GM21619 (cell line): ENCODE results near the gene SMIM35.
"Not testable (repeated sequence)": the region's sequence is repeated elsewhere in the genome, so short reads cannot be mapped to it uniquely, and the experiment has no call there.

Experiments used
- ATAC-seq: cut with Tn5 transposase; IDR thresholded peaks from one replicate; pipeline ENCODE4 v1.9.1; 2021; ENCODE audit not compliant: unreplicated experiment

Gene SMIM35

DNA sequence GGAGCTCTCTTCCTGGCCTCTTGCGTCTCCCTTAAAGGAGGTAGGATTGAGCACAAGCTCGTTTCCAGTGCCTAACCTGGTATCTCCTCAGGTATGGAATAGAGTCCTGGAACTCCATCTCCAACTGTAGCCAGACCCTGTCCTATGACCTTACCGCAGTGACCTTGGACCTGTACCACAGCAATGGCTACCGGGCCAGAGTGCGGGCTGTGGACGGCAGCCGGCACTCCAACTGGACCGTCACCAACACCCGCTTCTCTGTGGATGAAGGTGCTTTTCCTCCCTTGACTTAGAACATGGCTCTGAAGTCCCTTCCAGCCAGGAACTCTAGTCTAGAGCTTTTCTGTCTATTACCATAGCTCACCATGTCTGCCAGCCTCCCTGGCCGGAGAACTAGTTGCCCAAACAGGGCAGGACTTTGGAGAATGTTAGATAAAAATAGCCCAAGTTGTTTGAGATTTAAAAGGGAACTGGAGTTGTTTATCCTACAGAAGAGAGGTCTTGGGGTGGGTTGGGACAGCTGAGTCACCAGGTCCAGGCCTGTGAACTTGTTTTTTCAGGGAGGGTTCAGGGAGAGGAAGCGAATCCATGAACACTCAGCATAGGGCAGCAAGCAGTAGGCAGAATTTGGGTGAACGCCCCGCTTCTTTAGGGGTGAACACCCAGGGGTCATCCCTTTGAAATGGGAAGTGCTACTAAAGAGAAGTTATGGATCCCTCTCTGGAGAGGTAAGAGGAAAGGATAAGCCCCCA lies 97.2 kb downstream of the SMIM35 start:
- no peak for ATAC-seq

DNA sequence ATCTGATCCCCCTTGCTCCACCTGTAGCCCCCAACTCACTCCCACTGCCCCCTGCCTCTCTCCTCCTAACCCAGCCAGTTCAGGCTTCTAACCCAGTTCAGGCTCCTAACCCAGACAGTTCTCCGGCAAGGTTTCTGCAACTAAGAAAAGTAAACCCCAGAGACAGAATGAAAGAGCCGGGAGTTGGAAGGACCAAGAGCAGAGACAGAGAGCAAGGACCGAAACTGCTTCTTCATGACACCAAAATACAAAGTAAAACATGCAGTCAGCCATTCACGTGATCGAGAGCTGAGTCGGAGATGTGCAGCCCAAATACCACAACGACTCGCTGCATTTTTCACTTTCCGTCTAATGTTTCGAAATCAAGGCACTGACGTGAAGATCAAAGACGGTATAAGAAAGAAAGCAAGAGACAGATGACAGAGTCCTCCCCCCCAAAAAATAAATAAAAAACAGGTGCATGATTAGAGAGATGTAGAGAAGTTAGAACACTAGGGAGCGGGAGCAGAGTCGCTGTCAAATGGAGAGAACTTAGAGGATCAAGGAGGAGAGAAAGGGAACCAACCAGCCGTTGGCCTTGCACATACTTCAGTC lies 99.7 kb downstream of the SMIM35 start:
- ATAC-seq = peak; percentile 42

DNA sequence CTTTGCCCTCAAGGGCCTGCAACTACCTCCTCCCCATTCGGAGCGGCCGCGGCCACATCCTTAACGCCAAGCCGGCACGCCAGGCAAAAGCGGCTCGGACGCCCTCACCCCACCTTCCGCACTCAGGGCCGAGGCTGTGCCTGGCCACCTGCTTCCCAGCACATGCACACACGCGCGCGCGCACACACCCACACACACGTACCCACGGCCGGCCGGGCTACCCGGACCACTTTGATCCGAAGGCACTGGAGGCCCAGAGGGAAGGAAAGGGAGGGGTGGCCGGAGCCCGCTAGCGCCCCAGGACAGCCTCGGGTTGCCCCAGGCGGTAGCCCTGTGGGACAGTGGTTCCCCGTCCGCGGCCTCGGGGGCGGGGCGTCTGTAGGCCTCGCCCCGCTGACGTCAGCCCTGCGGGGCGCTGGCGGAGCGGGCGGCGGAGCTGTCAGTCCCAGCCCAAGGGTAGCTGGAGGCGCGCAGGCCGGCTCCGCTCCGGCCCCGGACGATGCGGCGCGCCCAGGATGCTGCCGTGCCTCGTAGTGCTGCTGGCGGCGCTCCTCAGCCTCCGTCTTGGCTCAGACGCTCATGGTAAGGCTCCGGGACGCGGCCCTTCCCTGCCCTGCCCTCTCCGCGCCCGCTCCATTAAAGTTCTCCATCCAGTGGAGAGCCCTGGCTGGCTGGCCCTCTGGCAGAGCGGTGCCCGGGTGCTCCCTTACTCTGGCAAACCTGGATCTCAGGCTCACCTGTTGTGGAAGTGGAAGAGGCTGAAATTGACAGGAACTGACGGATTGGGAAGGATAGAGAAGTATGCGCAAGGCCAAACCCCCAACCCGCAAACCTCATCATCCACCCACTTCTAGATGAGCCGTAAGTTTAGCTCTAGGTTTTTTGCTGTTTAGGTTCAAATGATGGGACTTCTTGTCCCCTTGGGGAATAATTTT lies 100.5 kb downstream of the SMIM35 start, which contains the start of gene IL10RA:
TSS of gene IL10RA (plus strand) at position 442 of the 935 bp plus-strand sequence. CDS start at position 516, 74 bp downstream.
- peak; percentile 84 for ATAC-seq

DNA sequence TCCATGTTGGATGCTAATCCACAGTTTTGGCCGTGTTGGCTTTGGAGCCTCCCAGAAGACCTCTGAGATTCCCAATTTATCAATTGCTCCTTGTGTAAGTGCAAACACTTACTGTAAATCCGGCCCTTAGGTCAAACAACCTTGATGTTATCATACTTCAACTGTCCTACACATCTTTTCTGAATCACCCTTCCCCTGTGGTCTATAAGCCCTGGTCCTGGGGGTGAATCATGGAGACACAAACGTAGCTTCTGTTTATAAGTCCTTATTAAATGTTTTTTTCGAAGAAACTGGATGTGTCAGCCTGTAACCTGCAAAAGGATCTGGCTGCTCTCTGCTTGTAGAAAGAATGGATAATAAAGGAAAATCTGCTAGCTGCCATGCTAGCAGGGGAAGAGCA lies 102.3 kb downstream of the SMIM35 start:
- ATAC-seq = no peak

DNA sequence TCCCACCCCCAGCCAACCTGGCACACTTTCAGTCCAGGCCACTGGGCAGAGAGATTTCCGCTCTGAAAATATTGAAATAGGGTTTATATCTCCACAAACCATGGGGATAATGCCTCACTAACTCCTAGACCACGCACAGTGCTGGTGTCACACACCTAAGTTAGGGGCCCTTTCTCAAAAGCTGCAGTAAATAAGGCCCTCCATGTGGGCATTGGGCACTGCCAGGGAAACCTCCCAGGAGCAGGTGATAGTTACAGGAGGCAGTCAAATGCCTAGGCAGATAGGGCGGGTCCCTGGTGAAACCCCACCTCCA lies 103.6 kb downstream of the SMIM35 start:
- no peak for ATAC-seq

DNA sequence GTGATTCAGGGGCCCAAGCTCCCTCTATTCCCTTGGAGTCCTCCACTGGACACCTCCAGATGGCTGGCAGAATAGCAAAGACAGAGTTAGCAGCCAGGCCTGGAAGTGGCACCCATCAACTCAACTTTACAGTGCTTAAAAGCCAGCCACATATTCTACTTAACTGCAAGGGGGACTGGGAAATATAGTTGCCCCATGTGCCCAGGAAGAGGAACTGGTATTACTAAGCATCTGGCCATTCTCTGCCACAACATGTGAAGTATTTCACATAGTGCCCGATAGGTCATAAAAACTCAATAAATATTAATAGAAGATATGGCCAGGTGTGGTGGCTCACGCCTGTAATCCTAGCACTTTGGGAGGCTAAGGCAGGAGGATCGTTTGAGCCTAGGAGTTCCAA lies 106.0 kb downstream of the SMIM35 start:
- ATAC-seq = no peak

DNA sequence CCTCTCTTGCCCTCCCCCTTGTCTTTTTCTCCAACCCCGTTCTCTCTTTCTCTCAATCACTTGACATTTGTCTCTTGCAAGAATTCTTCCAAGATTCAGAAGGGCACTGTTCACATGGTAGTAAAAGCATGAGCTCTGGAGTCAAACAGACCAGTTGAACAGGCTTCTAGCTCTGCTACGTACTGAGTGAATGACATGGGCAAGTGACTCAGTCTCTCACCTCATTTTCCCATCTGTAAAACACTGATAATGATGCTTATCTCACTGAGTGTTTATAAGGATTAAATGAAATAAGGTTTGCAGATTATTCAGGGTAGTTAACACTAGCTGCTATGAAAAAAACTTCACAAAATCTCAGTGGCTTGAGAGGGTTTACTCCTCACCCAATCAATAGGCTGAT lies 106.5 kb downstream of the SMIM35 start:
- ATAC-seq = no peak

DNA sequence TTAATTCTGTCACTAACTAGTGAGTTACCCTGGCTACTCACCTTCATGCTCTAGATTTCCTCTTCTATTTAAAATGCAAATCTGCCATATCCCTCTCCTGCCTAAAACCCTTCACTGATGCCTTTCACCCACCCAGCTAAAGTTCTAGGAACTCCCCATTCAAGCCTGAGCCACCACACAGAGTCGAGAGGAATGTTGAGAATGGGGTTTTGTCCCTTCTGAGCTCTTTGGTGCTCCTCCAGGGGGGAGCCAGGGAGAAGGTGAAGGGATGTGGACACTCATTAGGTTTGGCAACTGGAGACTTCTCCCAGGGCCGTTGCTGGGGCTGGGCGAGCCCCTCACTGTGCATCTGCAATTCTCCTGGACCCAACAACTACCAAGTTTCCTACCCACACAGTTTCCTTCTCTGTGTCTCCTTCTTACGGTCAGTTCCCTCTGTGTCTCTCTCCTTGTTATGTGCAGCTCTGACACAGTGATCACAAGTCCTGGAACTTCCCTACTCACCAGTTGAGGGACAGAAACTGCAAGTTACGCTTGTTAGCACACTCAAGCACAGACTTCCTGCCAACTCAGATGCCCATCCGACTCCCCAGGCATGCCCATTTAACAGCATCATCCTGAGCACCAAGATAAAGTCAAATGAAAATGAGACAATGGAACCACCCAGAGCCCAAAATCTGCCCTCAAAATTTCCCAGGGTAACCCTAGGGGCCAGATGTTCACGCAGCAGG lies 107.1 kb downstream of the SMIM35 start:
- peak; percentile 66 for ATAC-seq

DNA sequence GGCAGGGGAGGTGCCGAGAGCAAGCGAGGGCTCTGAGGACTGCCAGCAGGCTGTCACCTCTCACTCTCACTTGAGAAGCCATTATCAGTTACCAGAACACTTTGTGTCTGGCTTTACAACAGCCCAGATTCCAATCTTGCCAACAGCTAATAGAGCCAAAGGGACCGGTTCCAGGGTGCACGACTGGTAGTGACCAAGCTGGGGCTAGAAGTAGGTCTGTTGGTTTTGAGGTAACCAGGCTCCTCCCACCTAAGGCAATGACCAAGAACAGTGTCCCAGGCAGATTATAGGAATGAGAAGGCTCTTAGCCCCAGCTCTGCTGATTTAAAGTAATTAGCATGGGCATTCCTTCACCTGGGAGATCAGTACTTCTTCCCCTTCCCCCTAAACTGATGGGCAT lies 107.8 kb downstream of the SMIM35 start:
- ATAC-seq = no peak

DNA sequence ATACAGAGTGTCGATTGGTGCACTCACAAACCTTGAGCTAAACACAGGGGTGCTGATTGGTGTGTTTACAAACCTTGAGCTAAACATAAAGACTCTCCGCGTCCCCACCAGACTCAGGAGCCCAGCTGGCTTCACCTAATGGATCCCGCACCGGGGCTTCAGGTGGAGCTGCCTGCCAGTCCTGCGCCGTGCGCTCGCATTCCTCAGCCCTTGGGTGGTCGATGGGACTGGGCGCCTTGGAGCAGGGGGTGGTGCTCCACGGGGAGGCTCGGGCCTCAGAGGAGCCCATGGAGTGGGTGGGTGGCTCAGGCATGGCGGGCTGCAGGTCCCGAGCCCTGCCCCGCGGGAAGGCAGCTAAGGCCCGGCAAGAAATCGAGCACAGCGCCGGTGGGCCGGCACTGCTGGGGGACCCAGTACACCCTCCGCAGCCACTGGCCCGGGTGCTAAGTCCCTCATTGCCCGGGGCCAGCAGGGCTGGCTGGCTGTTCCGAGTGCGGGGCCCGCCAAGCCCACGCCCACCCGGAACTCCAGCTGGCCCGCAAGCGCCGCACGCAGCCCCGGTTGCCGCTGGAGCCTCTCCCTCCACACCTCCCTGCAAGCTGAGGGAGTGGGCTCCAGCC lies 108.4 kb downstream of the SMIM35 start:
- ATAC-seq = not testable (repeated sequence)

DNA sequence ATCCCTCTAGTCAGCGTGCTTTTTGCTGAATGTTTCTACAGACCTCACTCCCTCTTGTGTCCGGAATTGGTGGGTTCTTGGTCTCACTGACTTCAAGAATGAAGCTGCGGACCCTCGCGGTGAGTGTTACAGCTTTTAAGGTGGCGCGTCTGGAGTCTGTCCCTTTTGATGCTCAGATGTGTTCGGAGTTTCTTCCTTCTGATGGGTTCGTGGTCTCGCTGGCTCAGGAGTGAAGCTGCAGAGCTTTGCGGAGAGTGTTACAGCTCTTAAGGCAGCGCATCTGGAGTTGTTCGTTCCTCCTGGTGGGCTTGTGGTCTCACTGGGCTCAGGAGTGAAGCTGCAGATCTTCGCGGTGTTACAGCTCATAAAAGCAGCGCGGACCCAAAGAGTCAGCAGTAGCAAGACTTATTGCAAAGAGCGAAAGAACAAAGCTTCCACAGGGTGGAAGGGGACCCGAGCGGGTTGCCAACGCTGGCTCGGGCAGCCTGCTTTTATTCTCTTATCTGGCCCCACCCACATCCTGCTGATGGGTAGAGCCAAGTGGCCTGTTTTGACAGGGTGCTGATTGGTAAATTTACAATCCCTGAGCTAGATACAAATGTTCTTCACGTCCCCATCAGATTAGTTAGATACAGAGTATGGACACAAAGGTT lies 109.0 kb downstream of the SMIM35 start:
- not testable (repeated sequence) for ATAC-seq

DNA sequence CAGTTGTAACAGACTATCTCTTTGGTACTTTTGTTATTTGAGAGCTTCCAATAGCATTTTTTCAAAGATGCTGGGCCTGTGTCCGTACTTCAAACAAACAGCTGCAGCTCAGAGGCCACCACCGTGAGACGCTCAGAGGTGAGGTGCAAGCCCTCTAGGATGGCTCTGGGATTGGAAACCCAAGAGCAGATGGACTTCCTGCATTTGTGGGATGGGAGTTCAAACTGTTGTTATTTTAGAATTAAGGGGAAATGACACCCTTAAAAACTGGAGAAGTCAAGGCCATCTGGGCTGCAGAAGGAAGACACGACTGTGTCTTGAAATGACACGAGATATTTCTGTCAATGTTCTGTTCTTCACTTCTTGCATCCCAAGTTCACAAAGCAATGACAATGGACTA lies 109.7 kb downstream of the SMIM35 start:
- no peak for ATAC-seq

DNA sequence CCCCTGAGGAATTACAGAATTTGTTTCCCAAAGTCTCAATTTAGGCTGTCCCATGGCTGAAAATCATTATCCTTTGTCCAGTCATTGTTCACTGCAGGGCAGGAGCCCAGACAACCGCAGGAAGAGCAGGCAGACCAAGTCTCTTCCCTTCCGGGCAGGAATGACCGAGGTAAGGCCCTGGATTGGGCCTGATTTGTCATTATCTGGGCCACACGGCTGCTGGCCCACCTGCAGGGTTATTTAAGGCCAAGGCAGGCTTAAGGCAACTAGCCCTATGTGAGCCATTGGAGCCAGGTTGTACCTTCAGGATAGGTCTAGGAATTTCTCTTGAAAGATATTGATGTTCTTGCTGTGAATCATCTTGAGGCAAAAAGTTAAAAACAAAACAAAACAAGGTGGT lies 110.3 kb downstream of the SMIM35 start:
- no peak for ATAC-seq

DNA sequence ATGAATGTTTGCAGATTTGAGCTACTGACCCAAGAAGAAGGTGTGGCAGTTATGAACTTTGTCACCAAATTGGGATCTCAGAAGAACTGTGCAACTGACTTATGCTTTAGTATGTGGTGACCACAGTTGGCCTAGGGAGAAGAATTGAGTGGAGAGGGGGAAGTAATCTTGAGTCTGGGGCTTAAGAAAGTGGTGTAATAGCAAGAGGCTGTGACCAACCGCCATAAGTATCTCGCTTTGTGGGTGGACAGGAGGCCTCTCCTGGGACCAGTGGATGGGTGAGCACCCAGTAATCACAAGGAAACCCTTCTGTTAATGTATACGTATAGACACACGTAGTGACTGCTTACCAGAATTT lies 113.3 kb downstream of the SMIM35 start:
- ATAC-seq = no peak

DNA sequence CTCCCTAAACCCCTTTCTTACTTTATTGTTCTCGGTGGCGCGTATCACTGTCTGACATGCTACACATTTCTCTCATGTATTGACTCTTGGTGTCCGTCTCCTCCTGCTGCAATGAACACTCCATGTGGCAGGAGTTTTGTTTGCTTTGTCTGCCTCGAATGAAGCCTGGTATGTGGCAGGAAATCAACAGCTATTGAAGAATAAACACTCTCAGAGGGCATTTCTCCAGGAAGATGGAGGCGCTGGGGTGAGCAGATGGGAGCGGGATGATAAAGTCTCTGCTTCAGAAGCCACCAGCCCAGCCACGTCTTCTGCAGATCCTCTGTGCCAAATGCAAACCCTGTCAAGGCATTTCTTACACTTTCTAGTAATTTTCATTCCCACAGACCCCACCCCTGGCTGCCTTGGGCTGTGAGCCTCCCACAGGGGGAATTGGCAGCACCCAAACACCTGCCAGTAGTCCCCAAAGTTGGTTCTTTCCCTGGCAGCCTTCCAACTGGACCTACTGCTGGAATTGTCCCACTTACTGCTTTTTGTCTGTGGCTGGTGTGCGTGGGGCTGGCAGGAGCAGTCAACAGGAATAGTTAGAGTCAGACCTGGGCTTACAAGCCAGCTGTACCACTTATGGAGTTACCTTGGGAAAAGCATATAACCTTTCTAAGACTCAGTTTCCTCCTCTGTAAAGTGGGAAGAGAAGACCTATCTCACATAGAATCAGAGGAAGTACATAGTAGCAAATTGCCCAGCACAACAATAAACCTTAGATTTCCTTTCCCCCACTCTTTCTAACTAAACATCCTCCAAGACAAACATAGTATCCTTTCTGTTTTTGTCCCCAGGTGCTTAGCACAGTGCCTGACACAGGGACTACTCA lies 113.9 kb downstream of the SMIM35 start:
- ATAC-seq = no peak

DNA sequence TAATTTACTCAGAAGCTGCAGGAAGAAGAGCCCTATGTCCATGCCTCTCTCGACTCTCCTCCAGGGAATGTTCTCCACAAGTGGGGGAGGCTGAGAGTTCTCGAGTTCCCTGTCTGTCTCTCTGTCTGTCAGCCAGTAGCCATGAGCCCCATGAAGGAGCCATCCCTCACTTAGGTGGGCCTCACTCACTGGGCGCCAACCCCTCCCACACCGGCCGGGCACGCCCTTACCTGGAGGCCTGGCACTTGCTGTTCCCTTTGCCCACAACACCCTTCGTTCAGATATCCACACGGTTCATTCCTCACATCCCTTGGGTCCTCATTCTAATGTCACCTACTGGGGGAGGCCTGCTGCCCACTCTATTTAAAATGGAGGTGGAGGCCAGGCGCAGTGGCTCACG lies 114.7 kb downstream of the SMIM35 start:
- no peak for ATAC-seq

DNA sequence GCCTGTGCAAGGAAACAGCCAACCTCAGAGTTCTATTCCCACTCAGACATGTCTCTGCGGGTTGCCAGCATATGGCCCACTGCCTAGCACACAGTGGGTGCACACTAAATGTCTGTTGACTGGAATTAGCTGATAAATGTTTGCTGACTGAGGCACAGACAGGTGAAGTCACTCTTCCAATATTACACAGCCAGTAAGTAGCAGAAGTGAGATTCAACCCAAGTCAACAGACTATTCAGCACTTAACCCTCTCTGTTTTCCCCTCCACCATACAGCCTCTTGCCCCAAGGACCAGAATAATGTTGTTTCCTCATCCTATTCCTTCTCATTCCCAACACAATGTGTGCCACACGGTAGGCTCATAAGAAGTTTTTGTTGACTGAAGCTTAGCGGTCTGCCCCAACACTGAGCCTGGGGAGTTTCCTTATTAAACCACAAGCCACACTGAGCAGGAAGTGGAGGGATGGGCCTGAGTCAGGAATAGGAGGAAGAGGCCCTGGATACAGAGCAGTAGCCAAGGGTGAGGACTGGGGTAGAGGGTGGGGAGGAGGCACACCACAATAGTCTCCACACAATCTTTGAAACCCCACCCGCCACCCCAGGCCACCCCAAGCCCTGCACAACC lies 116.3 kb downstream of the SMIM35 start:
- no peak for ATAC-seq

DNA sequence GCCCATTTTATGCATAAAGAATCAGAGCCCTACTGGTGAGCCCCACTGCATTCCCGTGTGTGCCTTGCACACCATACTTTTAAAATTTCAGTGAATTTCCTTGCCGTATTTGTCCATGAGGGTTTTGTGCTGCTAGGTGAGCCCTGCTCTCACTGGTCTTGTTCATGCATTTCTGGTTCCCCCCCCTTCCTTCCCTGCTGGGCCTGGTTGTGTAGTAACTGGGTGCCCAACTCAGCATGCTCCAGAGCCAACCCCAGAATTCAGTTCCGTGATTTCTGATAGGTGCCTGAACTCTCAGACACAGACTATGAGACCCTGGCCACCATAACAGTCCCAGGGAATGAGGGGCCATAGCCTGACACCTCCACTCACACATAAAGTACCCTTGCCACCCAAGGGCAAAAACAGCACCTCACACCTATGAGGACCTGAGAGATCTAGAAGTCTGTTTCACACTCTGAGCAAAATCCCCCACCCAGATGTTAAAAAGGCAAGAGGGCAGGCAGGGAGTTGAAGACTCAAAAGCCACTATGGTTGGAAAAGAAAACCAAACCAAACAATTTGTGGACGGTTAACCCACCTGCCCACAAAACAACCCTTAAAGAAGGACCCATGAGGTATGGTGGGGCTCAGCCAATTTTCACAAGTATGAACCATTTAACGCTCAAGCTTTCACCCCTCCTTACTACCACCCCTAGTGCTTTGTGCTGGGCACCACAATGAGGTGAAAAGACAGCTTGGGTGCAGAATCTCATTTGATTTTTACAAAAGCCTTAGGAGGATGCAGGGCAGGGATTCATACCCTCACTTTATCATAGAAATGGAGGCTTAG lies 117.4 kb downstream of the SMIM35 start:
- no peak for ATAC-seq
